Endothelial cell of hepatic sinusoid (primary cell): ENCODE results near the gene TGFBR2.

Experiments
- in situ Hi-C: cut with HindIII; loops from 2 replicates; pipeline ENCODE4 v1.10.0; 2017; ENCODE audit warnings: low sequenced_read_pairs

The TGFBR2 gene

GRCh38 chr3:30671527-30672286 lies 65.3 kb downstream of the TGFBR2 start:
- in situ Hi-C loops: no loop called here

DNA sequence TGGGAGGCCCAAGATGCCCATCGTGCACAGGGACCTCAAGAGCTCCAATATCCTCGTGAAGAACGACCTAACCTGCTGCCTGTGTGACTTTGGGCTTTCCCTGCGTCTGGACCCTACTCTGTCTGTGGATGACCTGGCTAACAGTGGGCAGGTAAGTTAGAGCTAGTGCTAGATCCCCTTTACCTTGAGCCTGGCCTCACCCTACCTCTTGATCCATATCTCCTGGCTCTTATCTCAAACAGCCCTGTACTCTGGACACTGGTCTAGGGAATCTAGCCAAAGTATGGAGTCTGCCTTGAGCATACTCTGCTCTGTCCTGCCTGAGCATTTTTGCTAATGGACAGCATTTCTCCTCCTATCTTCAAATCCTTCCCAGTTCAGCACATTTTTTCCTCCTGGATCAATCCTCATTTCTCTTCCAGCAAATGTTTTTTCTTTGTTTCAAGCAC lies 65.9 kb downstream of the TGFBR2 start:
- in situ Hi-C loops: no loop called here

GRCh38 chr3:30672959-30673358 lies 66.6 kb downstream of the TGFBR2 start:
- in situ Hi-C loops: no loop called here

DNA sequence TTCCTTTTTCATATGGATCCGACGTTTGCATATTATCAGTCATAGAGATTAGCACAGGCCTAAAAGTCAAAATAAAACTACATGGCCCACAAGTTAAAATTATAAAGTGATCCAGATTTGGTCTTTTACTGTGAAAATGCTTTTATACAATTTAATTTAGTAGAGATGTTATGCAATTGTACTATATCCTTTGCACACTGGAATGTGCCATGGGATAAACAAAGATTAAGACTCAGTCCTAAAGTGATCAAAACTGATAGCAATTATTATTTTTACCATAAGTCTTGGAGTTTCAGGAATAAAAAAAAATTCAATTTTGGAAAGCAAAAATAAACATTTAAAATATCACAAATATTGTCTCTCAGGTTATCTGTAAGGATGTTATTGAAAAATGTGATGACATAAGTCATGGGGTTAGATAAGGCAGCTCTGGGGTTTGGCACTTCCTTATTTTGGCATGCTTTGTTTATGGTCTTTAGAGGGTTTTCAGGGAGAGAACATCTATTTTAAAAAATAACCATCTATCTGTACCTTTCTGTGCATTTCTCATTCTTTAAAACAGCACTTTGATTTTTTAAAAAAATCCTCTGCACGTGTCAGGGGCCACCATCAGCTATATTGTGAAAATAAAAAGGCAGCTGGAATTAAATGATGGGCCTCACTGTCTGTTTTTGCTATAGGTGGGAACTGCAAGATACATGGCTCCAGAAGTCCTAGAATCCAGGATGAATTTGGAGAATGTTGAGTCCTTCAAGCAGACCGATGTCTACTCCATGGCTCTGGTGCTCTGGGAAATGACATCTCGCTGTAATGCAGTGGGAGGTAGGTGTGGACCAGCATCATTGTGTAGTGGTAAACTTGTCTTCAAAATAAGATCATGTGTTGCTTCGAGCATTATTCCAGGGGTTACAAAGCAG lies 67.3 kb downstream of the TGFBR2 start:
- in situ Hi-C loops: no loop called here

- in situ Hi-C loops: no loop called here
These were observed 68.6 kb downstream of the TGFBR2 start for GRCh38 chr3:30675006-30675405.

- in situ Hi-C loops: no loop called here
These were observed 69.4 kb downstream of the TGFBR2 start for GRCh38 chr3:30675774-30676173.

DNA sequence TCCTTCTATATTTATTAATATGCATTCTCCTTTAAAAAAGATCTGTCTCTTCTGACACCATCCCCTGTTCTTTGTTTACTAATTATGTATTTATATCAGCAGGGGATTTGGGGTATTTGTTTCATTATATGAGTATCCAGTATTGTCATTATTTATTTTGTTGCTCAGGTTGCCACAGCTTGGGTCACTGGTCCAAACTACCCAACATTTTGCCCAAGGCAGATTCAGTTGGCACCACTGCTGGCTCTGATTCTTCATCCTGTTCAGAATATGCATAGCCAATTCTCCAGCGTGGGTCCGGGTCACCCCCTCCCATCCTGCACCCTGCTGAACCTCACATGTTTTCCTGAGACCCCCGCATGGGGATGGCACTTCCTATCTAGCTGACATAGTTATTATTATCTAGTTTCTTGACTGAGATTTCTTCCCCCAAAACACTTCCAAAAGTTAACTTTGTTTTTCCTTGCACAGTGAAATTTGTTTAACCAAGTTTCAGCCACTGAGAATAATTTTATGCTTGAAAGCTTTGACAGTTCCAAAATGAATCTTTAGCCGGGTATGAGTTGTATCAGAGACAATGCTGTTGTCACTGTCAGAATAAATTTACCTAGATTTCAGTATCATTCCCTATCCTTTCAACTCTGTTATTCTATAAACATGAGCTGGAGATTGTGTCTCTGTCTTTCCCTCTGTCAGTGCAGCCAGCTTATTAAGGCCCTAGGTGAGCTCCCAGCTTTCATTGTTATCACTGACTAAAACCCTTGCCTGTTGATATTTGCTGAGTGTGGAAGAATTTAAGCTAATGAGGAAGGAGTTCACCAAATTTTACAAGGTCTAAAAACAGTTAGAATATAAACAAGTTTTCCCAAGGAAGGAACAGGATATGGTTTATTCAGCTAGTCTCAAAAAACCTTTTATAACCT lies 70.3 kb downstream of the TGFBR2 start:
- in situ Hi-C loops: no loop called here

DNA sequence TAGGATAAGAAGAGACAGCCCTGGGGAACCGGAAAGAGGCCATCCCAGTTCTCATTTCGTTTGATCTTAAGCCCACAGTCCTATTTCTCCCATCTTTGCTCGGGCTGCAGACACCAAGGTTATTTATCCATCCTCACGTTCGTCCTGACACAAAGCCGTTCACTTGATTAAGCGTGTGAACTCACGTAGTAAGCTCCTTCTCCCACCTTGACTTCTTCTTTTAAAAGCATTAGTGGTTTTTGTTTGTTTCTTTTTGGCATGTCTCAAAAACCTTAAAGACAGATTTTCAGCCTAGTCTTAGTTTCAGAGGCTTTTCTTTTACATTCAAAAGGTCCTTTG lies 70.9 kb downstream of the TGFBR2 start:
- in situ Hi-C loops: no loop called here

DNA sequence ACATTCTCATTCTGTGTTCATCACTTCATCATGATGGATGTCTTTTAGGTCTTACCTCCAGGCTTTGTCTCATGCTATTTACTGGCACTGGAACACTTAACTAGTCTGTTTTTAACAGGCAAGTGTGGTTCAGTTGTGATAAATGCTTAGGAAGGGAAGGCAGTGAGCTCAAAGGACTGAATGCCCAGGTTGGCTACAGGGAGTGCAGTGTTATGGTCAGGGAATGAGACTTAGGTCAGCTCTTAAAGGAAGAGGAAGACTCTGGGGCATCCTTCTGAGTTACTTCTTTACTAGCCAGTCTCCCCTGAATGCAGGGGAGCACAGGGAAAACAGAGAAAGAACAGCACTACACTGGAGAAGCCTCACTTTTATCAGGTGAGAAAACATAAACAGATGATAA lies 72.6 kb downstream of the TGFBR2 start:
- in situ Hi-C loops: no loop called here

DNA sequence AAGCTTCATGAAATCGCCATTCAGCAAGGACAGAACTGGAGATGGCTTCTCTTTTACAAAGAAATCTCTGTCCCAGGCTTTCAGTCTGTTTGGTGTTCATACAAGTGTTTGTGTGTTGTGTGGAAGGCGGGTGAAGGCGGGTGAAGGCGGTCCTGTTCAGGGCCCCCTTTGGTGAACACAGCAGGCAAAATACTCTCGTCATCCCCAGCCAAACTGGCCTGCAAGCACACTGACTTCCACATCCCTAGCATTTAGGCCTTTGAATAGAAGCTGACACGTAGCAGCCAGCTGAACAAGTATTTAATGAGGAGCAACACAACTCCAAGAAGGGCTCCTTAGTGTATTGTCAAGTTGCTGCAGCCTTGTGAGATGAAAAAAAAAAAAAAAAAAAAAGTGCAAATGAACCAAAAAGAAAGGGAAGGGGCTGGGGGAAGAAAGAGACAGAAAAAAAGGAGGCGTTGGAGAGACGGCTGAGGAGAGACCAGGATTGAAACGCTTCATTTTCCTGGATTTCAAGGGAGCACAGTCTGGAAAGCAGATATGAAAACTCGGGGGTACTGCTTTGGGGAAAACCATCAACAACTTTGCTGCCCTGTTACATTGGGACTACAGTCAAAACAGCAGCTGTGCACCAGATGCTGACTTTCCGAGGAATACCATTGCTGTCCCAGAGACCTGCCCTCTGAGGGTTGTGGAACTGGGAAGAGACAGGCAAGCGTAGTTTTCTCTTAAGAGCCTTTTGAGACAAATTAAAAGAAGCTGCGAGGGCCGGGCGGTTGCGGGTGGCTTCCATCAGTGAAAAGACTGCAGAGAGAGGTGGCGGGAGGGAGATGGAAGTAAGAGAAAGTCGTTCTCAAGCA lies 74.6 kb downstream of the TGFBR2 start:
- in situ Hi-C loops: loop anchor here (10.0 kb wide), 1 partner anchor 186 kb away; no protein-coding TSS in a partner anchor

DNA sequence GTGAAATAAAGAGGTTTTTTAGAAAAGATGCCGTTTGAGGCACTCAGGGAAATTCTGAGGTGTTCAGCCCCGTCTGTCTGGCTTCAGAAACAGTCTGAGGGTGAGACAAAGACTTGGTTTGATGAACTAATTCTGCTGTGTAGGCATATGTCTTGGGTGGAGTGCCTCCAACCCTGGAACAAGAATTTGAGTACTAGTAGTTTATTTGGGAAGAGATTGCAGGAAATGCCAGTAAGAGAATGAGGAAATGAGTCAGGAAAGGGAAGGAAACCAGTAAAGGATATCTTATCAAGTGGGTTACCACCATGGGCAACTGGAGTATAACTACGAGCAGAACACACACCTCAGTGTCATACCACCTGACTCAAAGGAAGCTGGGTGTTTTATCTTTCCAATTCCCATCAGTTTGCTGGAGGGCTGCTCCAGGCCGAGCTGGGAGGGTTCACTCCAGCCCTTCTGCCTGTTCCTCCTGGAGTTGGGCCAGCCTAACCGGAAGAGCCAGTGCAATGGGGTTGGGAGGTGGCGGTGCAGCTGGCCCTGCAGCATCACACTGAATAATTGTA lies 75.3 kb downstream of the TGFBR2 start:
- in situ Hi-C loops: loop anchor here (10.0 kb wide), 1 partner anchor 187 kb away; no protein-coding TSS in a partner anchor

- in situ Hi-C loops: loop anchor here (10.0 kb wide), 1 partner anchor 188 kb away; no protein-coding TSS in a partner anchor
These were observed 76.2 kb downstream of the TGFBR2 start for GRCh38 chr3:30682434-30683155.

GRCh38 chr3:30683769-30684168 lies 77.4 kb downstream of the TGFBR2 start:
- in situ Hi-C loops: loop anchor here (10.0 kb wide), 1 partner anchor 189 kb away; no protein-coding TSS in a partner anchor

GRCh38 chr3:30684356-30684755 lies 78.0 kb downstream of the TGFBR2 start:
- in situ Hi-C loops: loop anchor here (10.0 kb wide), 1 partner anchor 190 kb away; no protein-coding TSS in a partner anchor

- in situ Hi-C loops: loop anchor here (10.0 kb wide), 1 partner anchor 190 kb away; no protein-coding TSS in a partner anchor
These were observed 78.9 kb downstream of the TGFBR2 start for GRCh38 chr3:30685267-30685667.

DNA sequence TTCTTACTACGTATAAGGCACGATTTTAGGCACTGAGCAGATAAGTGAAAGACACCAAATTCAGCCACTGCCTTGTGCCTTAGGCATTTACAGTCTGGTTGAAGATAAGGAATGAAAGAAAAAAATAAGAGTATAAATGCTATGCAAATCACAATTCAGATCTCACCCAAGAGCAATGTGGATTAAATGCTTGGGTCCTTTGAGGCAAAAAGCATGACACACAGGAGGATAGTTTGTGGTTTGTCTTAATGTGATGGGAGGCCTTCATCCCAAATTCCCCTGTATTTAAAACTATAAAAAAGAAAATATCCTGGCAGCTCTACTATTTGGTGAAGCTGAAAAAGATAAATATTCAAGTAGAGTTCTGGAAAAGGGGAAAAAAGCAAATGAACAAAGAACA lies 79.8 kb downstream of the TGFBR2 start:
- in situ Hi-C loops: loop anchor here (10.0 kb wide), 1 partner anchor 191 kb away; no protein-coding TSS in a partner anchor

- in situ Hi-C loops: loop anchor here (10.0 kb wide), 1 partner anchor 192 kb away; no protein-coding TSS in a partner anchor
These were observed 80.4 kb downstream of the TGFBR2 start for GRCh38 chr3:30686799-30687198.

DNA sequence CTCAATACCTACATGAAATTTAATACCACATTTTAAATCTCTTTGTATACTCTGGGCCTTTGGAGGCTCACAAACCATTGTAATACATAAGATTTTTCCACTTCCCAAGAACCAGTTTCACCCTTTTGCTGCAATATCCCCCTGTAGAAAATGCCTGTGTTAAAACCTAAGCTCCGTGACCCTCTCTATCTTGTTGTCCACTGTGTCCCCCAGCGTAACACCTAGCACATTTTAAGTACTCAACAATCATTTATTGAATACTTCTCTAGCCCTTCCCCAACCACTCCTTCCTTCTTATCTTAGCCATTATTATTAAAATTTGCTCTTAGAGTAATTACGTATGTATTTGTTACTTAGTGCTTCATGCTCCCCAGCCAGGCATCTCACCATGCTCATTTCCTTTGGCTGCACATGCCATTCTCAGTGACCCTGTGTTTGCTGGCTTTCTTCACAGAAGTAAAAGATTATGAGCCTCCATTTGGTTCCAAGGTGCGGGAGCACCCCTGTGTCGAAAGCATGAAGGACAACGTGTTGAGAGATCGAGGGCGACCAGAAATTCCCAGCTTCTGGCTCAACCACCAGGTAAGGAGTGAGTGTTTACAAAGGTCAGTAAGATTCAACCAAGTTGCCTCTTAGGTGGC lies 81.6 kb downstream of the TGFBR2 start:
- in situ Hi-C loops: loop anchor here (10.0 kb wide), 1 partner anchor 193 kb away; no protein-coding TSS in a partner anchor
